ENCODE data around the gene SPATA32. TPM values are rescaled to one million over a fixed set of nuclear protein-coding genes. Genes with fewer than 3 reads are reported as not detected.
A peak's percentile ranks its signal among the peaks of the same experiment; 100 is the strongest.

The SPATA32 gene
- total RNA-seq, 1 experiment from 2014 or later: 0.81 TPM

DNA sequence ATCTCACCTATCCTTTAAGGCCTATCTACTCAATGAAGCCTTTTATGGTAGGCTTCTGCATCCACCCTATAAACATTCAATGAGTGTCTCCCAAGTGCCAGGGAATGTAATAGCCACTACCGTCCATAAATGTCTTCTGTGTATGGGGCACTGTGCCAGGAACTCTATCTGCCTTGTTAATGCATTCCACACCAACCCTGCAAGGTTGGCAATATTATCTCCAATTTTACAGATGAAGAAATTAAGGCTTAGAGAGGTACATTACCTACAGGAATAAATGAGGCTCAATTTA lies 34.9 kb upstream of the SPATA32 start:
- Histone ChIP-seq H2BK20ac (ENCODE audit: low read depth, low read length, poor library complexity, severe bottlenecking) (no peak overlapping the region), H4K8ac (replicated peaks; ENCODE audit: insufficient read length, low read depth, low read length) (no peak overlapping the region), H3K4me1 (ENCODE audit: insufficient read depth, low read length) (no peaks in the 10 kb centered on the region; the same call in 1 of the 2 replicates), H3K23me2 (ENCODE audit: insufficient read length, low read depth, low read length, poor library complexity, severe bottlenecking) (no peaks in the 10 kb centered on the region), H2AK5ac (ENCODE audit: insufficient read length, low read length) (no peak overlapping the region), H3K79me2 (ENCODE audit: insufficient read depth, low read length) (no peaks in the 10 kb centered on the region; the same call in 1 of the 2 replicates), H3K4ac (ENCODE audit: low read depth, low read length) (no peak overlapping the region), H2BK12ac (ENCODE audit: insufficient read length, low read depth, low read length) (no peak overlapping the region), H2AFZ (ENCODE audit: low read length) (no peak overlapping the region), H4K5ac (ENCODE audit: insufficient read length, low read depth, low read length) (no peak overlapping the region), H3K9me3 (ENCODE audit: control insufficient read depth, low read depth, low read length) (no peaks in the 10 kb centered on the region), H2BK120ac (ENCODE audit: low read depth, low read length, poor library complexity, severe bottlenecking) (no peak overlapping the region), H3K9ac (ENCODE audit: extremely low read depth, insufficient read length, low read length) (no peak overlapping the region), H4K91ac (ENCODE audit: insufficient read length, low read depth, low read length) (no peak overlapping the region), H3K23ac (ENCODE audit: insufficient read length, low read depth, low read length) (no peak overlapping the region), H3K27me3 (ENCODE audit: insufficient read depth, low read length) (no peaks in the 10 kb centered on the region), H3K4me2 (ENCODE audit: insufficient read depth, insufficient read length, low read length) (no peak overlapping the region), H2BK15ac (ENCODE audit: low read depth, low read length) (no peak overlapping the region), H3K27ac (ENCODE audit: insufficient read length, low read depth, low read length) (no peak overlapping the region), H3K79me1 (ENCODE audit: insufficient read depth, low read depth, low read length, poor library complexity, severe bottlenecking) (no peaks in the 10 kb centered on the region), H3K56ac (ENCODE audit: insufficient read length, low read depth, low read length) (no peak overlapping the region), H3K14ac (ENCODE audit: insufficient read depth, low read length) (no peak overlapping the region), H3K18ac (ENCODE audit: insufficient read length, low read depth, low read length) (no peak overlapping the region), H2BK5ac (ENCODE audit: insufficient read length, low read length) (no peak overlapping the region), H4K20me1 (ENCODE audit: control insufficient read depth, insufficient read depth, insufficient read length) (no peaks in the 10 kb centered on the region), H3T11ph (ENCODE audit: low read length) (no peak overlapping the region)
- no peak for DNase-seq
- H3K4me3 Mint-ChIP-seq: no peak overlapping the region
- H3K27me3 Mint-ChIP-seq (ENCODE audit: low read depth): no peaks in the 10 kb centered on the region
- H3K9me3 Mint-ChIP-seq: no peaks in the 10 kb centered on the region
- WGBS (ENCODE audit: extremely low coverage, insufficient read length, low lambda C conversion rate): no CpG with 5 or more reads among the region's 1 CpG
- no peaks in the 10 kb centered on the region; a peak in 2 of 7 replicates for H3K36me3 Mint-ChIP-seq (ENCODE audit: insufficient read depth in 1 of 3, low read depth in 3 of 3)
- peak overlapping the region in 1 of 3 experiments; percentile 74; a peak in 2 of 7 replicates for H3K27ac Mint-ChIP-seq
- no peak for TF ChIP-seq CTCF (conservative IDR thresholded peaks at IDR 0.05)
- peaks cover 6 to 15% of the 10 kb centered on the region in 2 experiments for H3K4me1 Mint-ChIP-seq
